Karpas-422 (cell line): Measurements from ENCODE around the gene POLD3. TPM values are rescaled to one million over a fixed set of nuclear protein-coding genes. Genes with fewer than 3 reads are reported as not detected.

Source experiments
- DNase-seq: peaks from one replicate; pipeline ENCODE4 v3.0.0-alpha.2; 2015
- H2AFZ ChIP-seq: fragments of 200-600 bp; sonication (generic); 2 replicates; pipeline ENCODE4 v1.6.1; 2014; ENCODE audit warnings: antibody characterized with exemption, low read length, mixed read lengths
- H3K27ac ChIP-seq: fragments of 200-600 bp; sonication (generic); 2 replicates; pipeline ENCODE4 v1.5.1; 2014; ENCODE audit warnings: mild to moderate bottlenecking, low read length, moderate library complexity
- H3K27me3 ChIP-seq: fragments of 200-600 bp; sonication (generic); 2 replicates; pipeline ENCODE4 v1.6.1; 2014; ENCODE audit warnings: low read length, mixed read lengths
- H3K36me3 ChIP-seq: fragments of 200-600 bp; sonication (generic); 2 replicates; pipeline ENCODE4 v1.6.1; 2014; ENCODE audit warnings: low read length, mixed read lengths; ENCODE audit not compliant: insufficient read depth
- H3K4me1 ChIP-seq: fragments of 200-600 bp; sonication (generic); 2 replicates; pipeline ENCODE4 v1.6.1; 2014; ENCODE audit warnings: mild to moderate bottlenecking, low read length, mixed read lengths
- H3K4me2 ChIP-seq: fragments of 200-600 bp; sonication (generic); 2 replicates; pipeline ENCODE4 v1.6.1; 2014; ENCODE audit warnings: low read length, low read depth, mild to moderate bottlenecking; ENCODE audit not compliant: poor library complexity, severe bottlenecking
- H3K4me3 ChIP-seq: fragments of 200-600 bp; sonication (generic); 2 replicates; pipeline ENCODE4 v1.5.1; 2014; ENCODE audit warnings: mild to moderate bottlenecking, antibody characterized with exemption, low read length, mixed read lengths
- H3K79me2 ChIP-seq: fragments of 200-600 bp; sonication (generic); 2 replicates; pipeline ENCODE4 v1.6.1; 2014; ENCODE audit warnings: mild to moderate bottlenecking, low read length, mixed read lengths
- H3K9ac ChIP-seq: fragments of 200-600 bp; sonication (generic); 2 replicates; pipeline ENCODE4 v1.6.0; 2014; ENCODE audit warnings: low read length
- H3K9me2 ChIP-seq: fragments of 200-600 bp; sonication (generic), shearing (Covaris generic); replicated peaks from 2 replicates; pipeline ENCODE4 v1.6.0; 2014; ENCODE audit warnings: mild to moderate bottlenecking, low read length, moderate library complexity; ENCODE audit not compliant: insufficient read depth
- H3K9me3 ChIP-seq: fragments of 300-700, 200-600 bp; sonication (generic); 2 replicates; pipeline ENCODE4 v1.6.1; 2014; ENCODE audit warnings: low read length, mixed read lengths
- H4K20me1 ChIP-seq: fragments of 200-600 bp; sonication (generic); 2 replicates; pipeline ENCODE4 v1.6.1; 2014; ENCODE audit warnings: mild to moderate bottlenecking, antibody characterized with exemption, low read length, low read depth; ENCODE audit not compliant: insufficient read depth
- total RNA-seq: library from RNA; depleted of rRNA; stranded (reverse); fragments of >200 nt; shearing (Covaris generic); gene quantifications from 2 replicates; pipeline ENCODE4 v1.2.3, GENCODE V29; 2014; ENCODE audit warnings: low replicate concordance

The POLD3 gene
- total RNA-seq, 1 experiment from 2014 or later, result 20.8 TPM

DNA sequence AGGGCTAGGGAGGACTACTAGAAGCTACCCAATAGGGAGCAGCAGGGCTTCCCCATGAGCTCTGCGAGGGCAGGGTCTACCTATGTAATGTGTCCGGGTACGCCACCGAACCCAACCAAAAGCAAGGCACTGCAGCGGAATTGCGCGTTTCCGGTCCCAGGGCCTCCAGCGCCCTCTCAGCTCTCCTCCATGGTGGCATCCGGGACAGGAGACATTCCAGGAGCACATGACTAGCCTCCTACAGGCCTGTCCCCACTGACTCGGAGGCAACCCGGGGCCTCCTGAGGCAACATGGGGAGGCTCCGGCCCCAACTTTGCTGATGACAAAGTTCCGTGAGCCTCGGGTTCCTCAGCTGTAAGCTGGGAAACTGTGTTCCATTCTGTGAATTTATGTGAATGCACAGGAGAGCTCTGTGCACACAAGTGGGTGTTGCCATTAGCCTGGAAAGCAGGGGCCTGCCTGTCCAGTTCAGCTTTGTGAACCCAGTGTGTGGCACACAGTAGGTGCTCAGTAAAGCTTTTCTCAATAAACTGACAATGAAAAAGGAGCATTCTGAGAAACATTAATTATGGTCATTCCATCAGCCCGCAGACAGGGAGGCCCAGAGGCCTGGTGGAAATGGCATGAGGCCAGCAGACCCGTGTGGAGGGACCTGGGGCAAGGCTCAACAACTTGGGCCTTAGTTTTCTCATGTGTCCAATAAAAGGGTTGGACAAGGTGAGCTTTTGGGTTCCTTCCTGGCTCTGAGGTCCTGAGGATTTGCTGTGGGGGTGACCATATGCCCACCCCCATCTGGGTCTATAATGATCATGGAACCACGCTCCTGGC, 88.5 kb downstream of the POLD3 start:
- Histone ChIP-seq H3K4me2 (no peak overlapping the region), H3K9me2 (no peaks in the 10 kb centered on the region), H3K27ac (no peak overlapping the region), H3K79me2 (no peaks in the 10 kb centered on the region), H3K36me3 (no peaks in the 10 kb centered on the region), H3K4me1 (no peaks in the 10 kb centered on the region), H4K20me1 (no peaks in the 10 kb centered on the region), H3K9ac (no peak overlapping the region), H2AFZ (no peak overlapping the region), H3K9me3 (no peaks in the 10 kb centered on the region), H3K4me3 (no peak overlapping the region), H3K27me3 (no peaks in the 10 kb centered on the region)
- DNase-seq, result no peak

DNA sequence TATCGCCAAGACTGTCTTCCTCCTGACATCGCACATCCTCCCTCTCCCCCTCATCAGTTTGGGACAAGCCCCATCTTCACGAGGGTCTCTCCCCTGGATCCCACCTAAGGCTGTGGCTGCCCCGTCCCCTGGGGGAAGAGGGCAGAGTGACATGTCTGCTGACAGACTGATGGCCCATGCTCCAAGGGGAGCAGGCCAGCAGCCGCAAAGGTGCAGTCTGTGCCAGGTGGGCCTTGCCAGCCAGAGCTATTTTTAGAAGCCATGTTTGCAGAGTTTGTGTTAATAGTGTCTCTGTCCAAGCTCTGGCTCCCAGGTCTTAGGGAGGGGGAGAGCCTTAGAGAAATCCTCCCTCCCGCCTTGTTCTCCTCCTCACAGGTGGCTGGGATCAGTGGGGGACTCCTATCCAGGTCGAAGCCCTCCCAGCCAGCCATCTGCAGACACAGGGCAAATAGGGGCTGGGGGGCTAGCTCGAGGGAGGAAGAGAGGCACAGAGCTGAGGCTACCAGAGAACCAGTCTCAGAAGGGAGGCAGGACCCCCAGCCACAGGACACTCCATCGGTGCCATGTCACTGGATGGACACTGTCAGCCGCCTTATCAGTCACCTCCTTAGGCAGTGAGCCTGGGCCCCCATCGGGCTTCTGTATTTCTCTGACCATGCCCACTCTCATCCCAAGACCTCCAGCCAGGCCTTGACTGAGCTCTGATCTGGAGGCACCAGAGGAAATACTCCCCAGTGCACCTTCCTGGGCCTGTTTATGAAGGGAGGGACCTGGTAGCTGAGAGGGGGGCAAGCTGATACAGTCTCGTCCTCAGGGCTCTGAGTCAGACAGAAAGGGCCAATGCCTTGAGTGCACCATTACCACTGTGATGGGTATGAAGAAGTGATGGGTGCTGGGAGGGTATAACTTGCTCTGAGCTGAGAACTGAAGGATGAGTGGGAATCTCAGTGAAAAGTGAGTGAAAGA, 89.6 kb downstream of the POLD3 start:
- Histone ChIP-seq H3K4me2 (no peak overlapping the region), H2AFZ (no peak overlapping the region), H3K36me3 (no peaks in the 10 kb centered on the region), H3K79me2 (no peaks in the 10 kb centered on the region), H3K9ac (no peak overlapping the region), H3K27ac (no peak overlapping the region), H3K4me3 (no peak overlapping the region), H3K4me1 (no peaks in the 10 kb centered on the region), H3K9me3 (no peaks in the 10 kb centered on the region), H4K20me1 (no peaks in the 10 kb centered on the region), H3K27me3 (no peaks in the 10 kb centered on the region), H3K9me2 (no peaks in the 10 kb centered on the region)
- DNase-seq, result no peak

DNA sequence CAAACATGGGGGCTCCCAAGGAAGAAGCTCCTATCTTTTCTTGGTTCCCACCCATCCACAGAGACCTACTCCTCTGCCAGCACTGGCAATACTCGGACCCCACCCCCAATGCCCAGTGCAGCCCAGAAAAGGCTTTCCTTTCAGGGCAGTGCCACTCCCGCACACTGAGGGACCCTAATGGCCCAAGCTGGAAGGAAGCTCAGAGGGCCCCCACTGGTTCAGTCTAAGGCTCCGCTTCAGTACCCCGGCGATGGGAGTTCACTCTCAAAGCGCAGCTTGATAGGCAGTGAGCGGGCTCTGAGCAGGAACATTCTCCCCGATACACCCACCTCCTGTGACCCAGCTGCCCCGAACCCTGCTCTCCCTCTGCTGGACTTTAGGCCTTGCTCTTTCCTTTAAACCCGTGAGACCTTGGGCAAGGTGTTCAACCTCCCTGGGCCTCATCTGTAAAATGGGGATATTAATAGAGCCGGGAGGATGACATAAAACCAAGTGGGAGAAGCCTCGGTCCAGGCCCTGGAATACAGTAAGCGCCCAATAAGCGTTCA, 90.4 kb downstream of the POLD3 start:
- H3K27me3 ChIP-seq, result no peaks in the 10 kb centered on the region
- no peak overlapping the region for H3K4me2 ChIP-seq
- H3K4me3 ChIP-seq, result no peak overlapping the region
- DNase-seq, result no peak
- no peak overlapping the region for H3K27ac ChIP-seq
- H3K9me2 ChIP-seq, result no peaks in the 10 kb centered on the region
- H2AFZ ChIP-seq, result no peak overlapping the region
- no peak overlapping the region for H3K9ac ChIP-seq
- H3K9me3 ChIP-seq, result no peaks in the 10 kb centered on the region
- H3K4me1 ChIP-seq, result no peaks in the 10 kb centered on the region
- H4K20me1 ChIP-seq, result no peaks in the 10 kb centered on the region
- no peaks in the 10 kb centered on the region for H3K36me3 ChIP-seq
- no peaks in the 10 kb centered on the region for H3K79me2 ChIP-seq

DNA sequence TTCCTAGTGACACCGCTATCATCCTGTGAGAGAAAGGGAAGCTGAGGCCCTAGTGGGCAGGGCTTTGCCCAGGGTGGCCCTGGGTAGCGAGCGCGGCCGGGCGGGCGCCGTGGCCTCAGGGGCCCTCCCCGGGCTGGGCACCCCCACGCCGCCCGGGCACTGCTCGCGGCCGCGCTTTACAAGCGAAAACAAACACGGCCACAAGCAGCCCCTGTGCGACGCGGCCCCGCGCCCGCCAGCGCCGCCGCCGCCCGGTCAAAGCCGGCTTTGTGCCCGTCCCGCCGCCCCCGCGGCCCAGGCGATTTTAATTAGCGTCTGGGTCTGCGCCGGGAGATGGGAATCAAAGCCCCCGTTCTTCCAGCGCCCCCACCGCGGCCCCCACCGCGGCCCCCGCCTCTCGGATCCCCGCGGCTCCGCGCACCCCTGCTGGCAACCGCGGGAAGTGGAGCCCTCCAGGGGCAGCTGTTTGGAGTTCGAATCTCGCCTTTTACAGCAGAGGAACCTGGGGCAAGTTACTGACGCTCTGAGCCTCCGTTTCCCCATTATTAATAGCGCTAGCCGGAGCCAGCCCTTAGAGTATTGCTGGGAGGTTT, 91.0 kb downstream of the POLD3 start:
- Histone ChIP-seq H3K27me3 (no peaks in the 10 kb centered on the region), H3K4me2 (no peak overlapping the region), H4K20me1 (no peaks in the 10 kb centered on the region), H3K27ac (no peak overlapping the region), H3K4me1 (no peaks in the 10 kb centered on the region), H2AFZ (no peak overlapping the region), H3K36me3 (no peaks in the 10 kb centered on the region), H3K4me3 (no peak overlapping the region), H3K9me2 (no peaks in the 10 kb centered on the region), H3K79me2 (no peaks in the 10 kb centered on the region), H3K9ac (no peak overlapping the region), H3K9me3 (no peaks in the 10 kb centered on the region)
- no peak for DNase-seq

DNA sequence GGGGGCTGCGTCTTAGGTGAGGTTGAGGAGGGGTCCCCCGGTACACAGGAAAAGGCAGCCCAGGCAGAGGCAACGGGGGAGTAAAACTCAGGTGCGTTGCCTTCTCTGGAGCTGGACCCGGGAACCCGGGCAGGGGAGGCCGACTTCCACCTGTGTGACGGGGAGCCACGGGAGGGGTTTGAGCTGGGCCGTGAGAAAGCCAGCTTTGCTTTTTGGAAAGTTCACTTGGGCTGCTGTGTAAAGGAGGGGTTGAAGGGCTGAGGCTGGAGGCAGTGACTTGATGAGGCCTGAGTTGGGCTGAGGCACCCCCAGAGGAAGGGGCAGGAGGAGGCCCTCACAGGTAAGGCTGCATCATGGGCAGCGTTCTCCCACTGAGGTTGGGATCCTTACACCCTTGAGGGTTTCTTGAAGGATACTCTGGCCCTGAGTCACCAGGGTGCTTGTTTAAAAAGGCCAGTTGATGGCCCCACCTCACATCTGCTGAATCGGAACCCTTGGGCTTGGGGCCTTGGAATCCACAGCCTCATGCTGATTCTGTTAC, 91.6 kb downstream of the POLD3 start:
- no peaks in the 10 kb centered on the region for H3K9me3 ChIP-seq
- H4K20me1 ChIP-seq, result no peaks in the 10 kb centered on the region
- H3K27me3 ChIP-seq, result no peaks in the 10 kb centered on the region
- H3K4me3 ChIP-seq, result no peak overlapping the region
- H2AFZ ChIP-seq, result no peak overlapping the region
- no peaks in the 10 kb centered on the region for H3K4me1 ChIP-seq
- H3K9me2 ChIP-seq, result no peaks in the 10 kb centered on the region
- DNase-seq, result no peak
- H3K9ac ChIP-seq, result no peak overlapping the region
- no peak overlapping the region for H3K4me2 ChIP-seq
- no peaks in the 10 kb centered on the region for H3K36me3 ChIP-seq
- H3K27ac ChIP-seq, result no peak overlapping the region
- no peaks in the 10 kb centered on the region for H3K79me2 ChIP-seq

DNA sequence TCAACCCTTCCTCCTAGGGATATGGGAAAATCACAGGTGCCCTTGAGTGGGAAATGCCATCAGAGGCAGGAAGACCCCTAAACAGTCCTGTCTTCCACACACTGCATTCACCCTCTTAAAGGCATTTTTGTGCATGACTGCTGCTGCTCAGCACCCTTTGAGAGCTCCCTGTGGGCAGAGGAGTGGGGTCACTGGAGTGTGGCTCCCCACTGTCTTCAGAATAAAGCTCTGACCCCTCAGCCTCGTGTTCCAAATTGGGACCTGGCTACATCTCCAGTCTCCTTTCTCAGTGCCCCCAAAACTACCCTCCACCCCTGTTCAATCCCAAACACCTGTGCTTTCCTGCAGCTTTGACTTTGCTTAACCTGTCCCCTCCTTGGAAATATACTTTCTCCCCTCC, 92.3 kb downstream of the POLD3 start:
- no peaks in the 10 kb centered on the region for H3K9me2 ChIP-seq
- H3K9me3 ChIP-seq, result no peaks in the 10 kb centered on the region
- no peak overlapping the region for H2AFZ ChIP-seq
- H3K4me1 ChIP-seq, result no peaks in the 10 kb centered on the region
- no peaks in the 10 kb centered on the region for H3K27me3 ChIP-seq
- H3K4me2 ChIP-seq, result no peak overlapping the region
- no peak for DNase-seq
- H3K36me3 ChIP-seq, result no peaks in the 10 kb centered on the region
- no peak overlapping the region for H3K9ac ChIP-seq
- no peak overlapping the region for H3K27ac ChIP-seq
- no peak overlapping the region for H3K4me3 ChIP-seq
- H4K20me1 ChIP-seq, result no peaks in the 10 kb centered on the region
- H3K79me2 ChIP-seq, result no peaks in the 10 kb centered on the region

DNA sequence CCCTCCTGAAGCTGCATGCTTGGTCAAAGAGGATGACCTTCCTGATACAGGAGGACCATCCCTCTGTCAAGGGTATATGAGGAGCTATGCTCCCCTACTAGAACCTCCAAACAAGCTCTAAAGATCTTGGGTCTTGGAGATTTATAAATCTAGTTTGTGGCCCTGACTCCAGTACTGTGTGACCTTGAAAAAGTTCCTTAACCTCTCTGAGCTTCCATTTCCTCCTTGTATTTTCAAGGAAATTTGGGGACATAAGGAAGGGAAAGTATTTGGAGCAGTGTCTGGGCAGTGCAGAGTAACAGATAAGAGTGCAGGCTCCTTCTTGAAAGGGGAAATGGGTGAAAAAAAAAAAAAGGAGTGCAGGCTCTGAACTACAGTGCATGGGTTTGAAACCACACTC, 93.0 kb downstream of the POLD3 start:
- H3K79me2 ChIP-seq, result no peaks in the 10 kb centered on the region
- H3K9me2 ChIP-seq, result no peaks in the 10 kb centered on the region
- H3K4me1 ChIP-seq, result no peaks in the 10 kb centered on the region
- H3K27ac ChIP-seq, result no peak overlapping the region
- H3K4me3 ChIP-seq, result no peak overlapping the region
- H3K4me2 ChIP-seq, result no peak overlapping the region
- H4K20me1 ChIP-seq, result no peaks in the 10 kb centered on the region
- H3K9me3 ChIP-seq, result no peaks in the 10 kb centered on the region
- H3K9ac ChIP-seq, result no peak overlapping the region
- H3K27me3 ChIP-seq, result no peaks in the 10 kb centered on the region
- DNase-seq, result no peak
- no peaks in the 10 kb centered on the region for H3K36me3 ChIP-seq
- no peak overlapping the region for H2AFZ ChIP-seq
